Thyroid gland (tissue), 4 donors: ENCODE results near the gene CST11.

Experiments used
- POLR2A ChIP-seq, 2 donors: fragments of 450-650 bp; IDR thresholded peaks; one replicate each; pipeline ENCODE4 v1.6.1; 2017; ENCODE audit warnings: antibody characterized with exemption in 2 of 2, mild to moderate bottlenecking in 2 of 2, moderate library complexity in 1 of 2
- TF ChIP-seq, protein P1 (sequence below), 6 experiments: fragments of 200-600 bp in 3 of 6; fragments of 450-650 bp in 3 of 6; sonication (generic) in 3 of 6; IDR thresholded peaks; one replicate each; pipeline ENCODE4 v1.5.1; 2016 to 2019; ENCODE audit warnings: antibody characterized with exemption in 6 of 6, mild to moderate bottlenecking in 2 of 6, inconsistent platforms in 1 of 6, moderate library complexity in 1 of 6

DNA sequence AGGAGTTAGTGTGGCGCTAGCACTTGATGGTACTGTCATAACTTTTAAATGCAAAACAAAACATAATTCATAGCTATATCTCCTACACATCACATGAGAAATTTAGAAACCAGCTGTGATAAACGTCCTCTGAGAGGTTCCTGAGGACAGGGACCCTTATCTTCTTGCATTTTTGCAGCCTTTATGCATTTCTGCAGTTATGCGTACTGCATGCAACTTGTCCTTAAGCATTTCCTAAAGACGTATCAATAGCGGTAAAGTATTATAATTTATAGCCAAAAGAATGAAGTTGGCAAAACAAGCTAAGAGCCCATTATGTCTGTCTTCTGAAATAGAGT is 33.0 kb downstream of the CST11 start:
- TF ChIP-seq, protein P1, sequence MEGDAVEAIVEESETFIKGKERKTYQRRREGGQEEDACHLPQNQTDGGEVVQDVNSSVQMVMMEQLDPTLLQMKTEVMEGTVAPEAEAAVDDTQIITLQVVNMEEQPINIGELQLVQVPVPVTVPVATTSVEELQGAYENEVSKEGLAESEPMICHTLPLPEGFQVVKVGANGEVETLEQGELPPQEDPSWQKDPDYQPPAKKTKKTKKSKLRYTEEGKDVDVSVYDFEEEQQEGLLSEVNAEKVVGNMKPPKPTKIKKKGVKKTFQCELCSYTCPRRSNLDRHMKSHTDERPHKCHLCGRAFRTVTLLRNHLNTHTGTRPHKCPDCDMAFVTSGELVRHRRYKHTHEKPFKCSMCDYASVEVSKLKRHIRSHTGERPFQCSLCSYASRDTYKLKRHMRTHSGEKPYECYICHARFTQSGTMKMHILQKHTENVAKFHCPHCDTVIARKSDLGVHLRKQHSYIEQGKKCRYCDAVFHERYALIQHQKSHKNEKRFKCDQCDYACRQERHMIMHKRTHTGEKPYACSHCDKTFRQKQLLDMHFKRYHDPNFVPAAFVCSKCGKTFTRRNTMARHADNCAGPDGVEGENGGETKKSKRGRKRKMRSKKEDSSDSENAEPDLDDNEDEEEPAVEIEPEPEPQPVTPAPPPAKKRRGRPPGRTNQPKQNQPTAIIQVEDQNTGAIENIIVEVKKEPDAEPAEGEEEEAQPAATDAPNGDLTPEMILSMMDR (IDR thresholded peaks at IDR 0.05) = no peak
- no peak for TF ChIP-seq POLR2A (IDR thresholded peaks at IDR 0.05)
